Liver (tissue), 3 donors: Measurements from ENCODE around the gene PREX1.

Experiments
- ATF3 ChIP-seq: IDR thresholded peaks from 2 replicates; pipeline ENCODE4 v1.6.1; 2016; ENCODE audit warnings: antibody characterized with exemption
- CTCF ChIP-seq: fragments of 150-350 bp; IDR thresholded peaks from 2 replicates; pipeline ENCODE4 v1.5.1; 2017; ENCODE audit warnings: improper control_type of control experiment, low read depth, low read length; ENCODE audit not compliant: missing input control
- MAX ChIP-seq: IDR thresholded peaks from 2 replicates; pipeline ENCODE4 v1.6.1; 2016; ENCODE audit warnings: antibody characterized with exemption
- RAD21 ChIP-seq, 2 donors: IDR thresholded peaks; 2 replicates each; pipeline ENCODE4 v1.6.1; 2016; ENCODE audit warnings: antibody characterized with exemption in 2 of 2, mild to moderate bottlenecking in 2 of 2
- donor health status: healthy.
- donor health status: healthy.

GRCh38 chr20:48647858-48648257 is 179.9 kb downstream of the PREX1 start:
- TF ChIP-seq CTCF, result no peak
- TF ChIP-seq ATF3, result no peak
- TF ChIP-seq RAD21 (IDR thresholded peaks at IDR 0.05), result no peak
- TF ChIP-seq MAX, result no peak
